Duodenal mucosa (tissue), 2 donors: Measurements from ENCODE around the gene CCDC186.

Source experiments
- H3K27ac ChIP-seq: one replicate; pipeline ENCODE4 v1.7.0; 2013; ENCODE audit warnings: low read depth, low read length
- H3K27me3 ChIP-seq, 2 donors: one replicate each; pipeline ENCODE4 v1.7.0; 2013; ENCODE audit warnings: low read length in 2 of 2, control low read depth in 1 of 2; ENCODE audit not compliant: insufficient read depth in 2 of 2, control insufficient read depth in 1 of 2
- H3K36me3 ChIP-seq, 2 donors: one replicate each; pipeline ENCODE4 v1.7.0; 2013; ENCODE audit warnings: low read length in 2 of 2, control low read depth in 1 of 2; ENCODE audit not compliant: insufficient read depth in 2 of 2, control insufficient read depth in 1 of 2
- H3K4me1 ChIP-seq, 2 donors: one replicate each; pipeline ENCODE4 v1.7.0; 2013; ENCODE audit warnings: low read length in 2 of 2, control low read depth in 1 of 2; ENCODE audit not compliant: insufficient read depth in 2 of 2, control insufficient read depth in 1 of 2
- H3K4me3 ChIP-seq, 2 donors: one replicate each; pipeline ENCODE4 v1.7.0; 2013; ENCODE audit warnings: low read length in 2 of 2, low read depth in 1 of 2
- H3K9ac ChIP-seq, 2 donors: one replicate each; pipeline ENCODE4 v1.7.0; 2013; ENCODE audit warnings: low read length in 2 of 2, low read depth in 1 of 2
- H3K9me3 ChIP-seq, 2 donors: one replicate each; pipeline ENCODE4 v1.7.0; 2013; ENCODE audit warnings: low read length in 2 of 2, control low read depth in 1 of 2; ENCODE audit not compliant: control insufficient read depth in 1 of 2

CCDC186 gene

DNA sequence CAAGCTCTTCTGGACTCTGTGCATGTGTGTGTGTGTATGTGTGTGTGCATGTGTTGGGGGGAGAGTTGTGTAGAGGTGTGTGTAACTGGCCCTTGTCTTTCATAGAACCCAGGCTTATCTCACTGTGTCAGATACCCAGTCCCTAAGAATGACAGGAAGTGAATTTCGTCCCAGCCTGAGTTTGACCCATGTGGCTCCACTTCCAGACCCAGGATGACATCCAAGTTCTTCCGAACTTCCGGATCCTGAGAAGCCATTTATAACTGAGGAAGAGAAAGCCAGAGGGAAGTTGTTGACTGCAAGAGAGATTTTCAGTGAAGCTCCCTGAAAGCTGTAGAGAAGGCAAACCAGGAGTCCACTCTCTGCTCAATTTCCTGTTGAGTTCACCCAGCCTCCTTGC is 77.1 kb downstream of the CCDC186 start:
- Histone ChIP-seq H3K4me3 (no peak overlapping the region), H3K9me3 (no peaks in the 10 kb centered on the region), H3K4me1 (peaks cover 17 to 23% of the 10 kb centered on the region in 2 donors), H3K27me3 (peaks cover 0 to 3% of the 10 kb centered on the region in 2 donors), H3K36me3 (no peaks in the 10 kb centered on the region), H3K27ac (no peak overlapping the region), H3K9ac (no peak overlapping the region)

DNA sequence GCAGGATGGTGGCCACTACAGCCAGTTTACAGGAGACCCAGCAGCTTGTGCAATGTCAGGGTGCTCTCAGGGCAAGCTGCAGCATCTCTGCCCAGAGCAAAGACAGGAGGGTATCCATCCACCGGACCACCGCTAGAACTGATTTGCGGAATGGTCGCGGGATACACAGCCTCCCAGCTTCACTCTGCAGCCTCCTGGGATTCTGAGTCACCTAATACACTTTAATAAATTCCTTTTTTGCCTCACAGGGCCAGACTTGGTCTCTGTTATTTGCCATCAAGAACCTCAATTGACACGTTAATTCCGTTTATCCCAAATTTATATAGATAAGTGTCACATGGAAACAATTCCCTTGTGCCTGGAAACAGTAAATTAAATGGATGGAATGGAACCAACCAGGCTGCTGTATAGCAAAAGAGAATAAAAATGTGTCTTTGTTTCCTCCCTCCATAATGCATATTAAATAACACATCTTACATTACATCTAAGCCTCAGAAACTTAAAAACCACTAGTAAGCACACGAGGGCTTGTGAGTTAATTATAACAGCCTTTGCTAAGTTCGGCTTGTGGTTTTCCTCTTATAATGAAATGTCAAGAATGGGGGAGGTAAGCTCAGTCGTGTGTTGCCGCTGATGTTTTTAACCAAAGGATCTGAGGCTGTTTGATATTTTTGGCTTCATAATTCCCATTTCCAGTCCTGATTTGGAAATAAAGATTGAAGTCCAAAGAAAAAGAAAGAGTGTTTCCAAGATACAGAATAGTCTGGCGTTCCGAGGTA is 78.3 kb downstream of the CCDC186 start:
- H3K27me3 ChIP-seq = no peaks in the 10 kb centered on the region
- no peak overlapping the region for H3K9ac ChIP-seq
- H3K36me3 ChIP-seq = no peaks in the 10 kb centered on the region
- no peak overlapping the region for H3K4me3 ChIP-seq
- H3K9me3 ChIP-seq = no peaks in the 10 kb centered on the region
- H3K27ac ChIP-seq = no peak overlapping the region
- peaks cover 10 to 14% of the 10 kb centered on the region in 2 donors for H3K4me1 ChIP-seq

DNA sequence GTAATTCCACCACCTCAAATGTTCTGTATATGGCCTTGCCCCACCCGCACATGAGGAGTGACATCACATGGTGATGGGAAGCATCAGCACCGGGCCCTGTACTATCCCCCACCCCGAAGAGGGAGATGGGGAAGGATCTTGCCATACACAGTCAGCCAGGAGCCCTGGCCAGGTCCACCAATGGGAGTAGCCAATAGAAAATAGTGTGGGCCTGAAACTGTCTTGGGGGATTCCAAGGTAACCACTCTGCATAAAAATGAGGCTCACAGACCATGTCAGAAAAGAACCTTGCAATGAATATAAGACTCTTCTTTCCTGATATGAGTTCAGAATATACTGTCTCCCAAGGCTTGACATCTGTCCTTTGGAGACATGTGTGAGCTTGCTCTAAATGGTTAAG is 79.2 kb downstream of the CCDC186 start:
- no peak overlapping the region for H3K27ac ChIP-seq
- no peak overlapping the region for H3K4me3 ChIP-seq
- no peaks in the 10 kb centered on the region for H3K36me3 ChIP-seq
- H3K9me3 ChIP-seq = no peaks in the 10 kb centered on the region
- H3K4me1 ChIP-seq = peaks cover under 1 to 8% of the 10 kb centered on the region in 2 donors
- no peaks in the 10 kb centered on the region for H3K27me3 ChIP-seq
- no peak overlapping the region for H3K9ac ChIP-seq

DNA sequence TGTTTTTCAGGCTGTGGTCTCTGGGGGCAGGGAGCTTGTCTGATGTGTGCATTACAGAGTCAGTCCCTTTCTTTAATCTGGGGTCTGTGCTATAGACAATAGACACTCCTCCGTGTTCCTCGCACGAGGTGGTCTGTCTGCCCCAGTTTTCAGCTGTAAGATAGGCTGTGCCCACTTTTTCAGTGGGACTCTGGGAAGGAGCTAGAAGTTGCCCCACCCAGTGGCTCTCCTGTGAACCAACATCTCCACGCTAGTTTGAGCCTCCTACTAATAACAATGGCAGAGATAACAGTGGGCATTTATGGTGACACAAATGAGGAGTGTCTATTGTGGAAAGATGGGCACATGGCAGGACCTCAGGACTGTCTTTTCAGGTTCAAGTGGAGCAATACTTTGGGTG is 86.3 kb downstream of the CCDC186 start:
- Histone ChIP-seq H3K9me3 (no peaks in the 10 kb centered on the region), H3K36me3 (no peaks in the 10 kb centered on the region), H3K27ac (no peak overlapping the region), H3K4me1 (peaks cover 0 to 7% of the 10 kb centered on the region in 2 donors), H3K9ac (no peak overlapping the region), H3K4me3 (no peak overlapping the region), H3K27me3 (no peaks in the 10 kb centered on the region)

DNA sequence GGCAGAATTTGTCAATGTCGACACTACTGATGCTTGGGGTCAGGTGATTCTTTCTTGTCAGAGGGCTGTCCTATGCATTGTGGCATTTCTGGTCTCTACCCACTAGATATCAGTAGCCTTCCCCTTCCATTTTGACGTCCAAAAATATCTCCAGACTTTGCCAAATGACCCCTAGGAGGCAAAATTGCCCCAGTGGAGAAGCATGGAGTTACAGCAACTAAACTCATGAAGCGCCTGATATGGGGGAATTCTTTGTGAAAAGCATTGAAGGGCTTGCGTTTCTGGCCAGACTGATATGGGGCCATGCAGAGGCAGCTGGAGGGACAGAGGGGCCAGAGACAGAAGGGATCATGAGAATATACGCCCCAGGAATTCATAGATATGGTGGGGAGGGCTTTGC is 86.7 kb downstream of the CCDC186 start:
- no peaks in the 10 kb centered on the region for H3K9me3 ChIP-seq
- H3K27me3 ChIP-seq = no peaks in the 10 kb centered on the region
- H3K27ac ChIP-seq = no peak overlapping the region
- H3K36me3 ChIP-seq = no peaks in the 10 kb centered on the region
- H3K4me3 ChIP-seq = no peak overlapping the region
- H3K9ac ChIP-seq = no peak overlapping the region
- H3K4me1 ChIP-seq = peaks cover 0 to 11% of the 10 kb centered on the region in 2 donors

DNA sequence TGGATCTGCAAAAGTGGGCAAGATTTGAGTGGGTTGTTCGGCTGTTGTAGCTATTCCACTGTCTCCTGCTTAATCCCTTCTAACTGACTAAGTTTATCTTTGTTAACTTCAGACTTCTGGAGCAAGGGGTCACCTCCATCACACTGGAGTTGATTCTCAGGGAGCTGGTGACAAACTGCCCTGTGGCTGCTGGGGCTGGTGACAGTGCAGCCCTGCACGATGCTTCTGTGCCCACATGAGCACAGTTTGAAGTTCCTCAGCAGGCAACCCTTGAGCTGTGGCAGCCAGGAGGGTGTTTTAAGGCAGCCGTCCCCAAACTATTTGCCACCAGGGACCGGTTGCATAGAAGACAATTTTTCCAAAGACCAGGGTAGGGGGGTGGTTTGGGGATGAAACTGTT is 89.8 kb downstream of the CCDC186 start:
- no peaks in the 10 kb centered on the region for H3K36me3 ChIP-seq
- H3K9me3 ChIP-seq = no peaks in the 10 kb centered on the region
- peaks cover 0 to 30% of the 10 kb centered on the region in 2 donors for H3K4me1 ChIP-seq
- no peak overlapping the region for H3K9ac ChIP-seq
- no peaks in the 10 kb centered on the region for H3K27me3 ChIP-seq
- no peak overlapping the region for H3K27ac ChIP-seq
- H3K4me3 ChIP-seq = no peak overlapping the region

DNA sequence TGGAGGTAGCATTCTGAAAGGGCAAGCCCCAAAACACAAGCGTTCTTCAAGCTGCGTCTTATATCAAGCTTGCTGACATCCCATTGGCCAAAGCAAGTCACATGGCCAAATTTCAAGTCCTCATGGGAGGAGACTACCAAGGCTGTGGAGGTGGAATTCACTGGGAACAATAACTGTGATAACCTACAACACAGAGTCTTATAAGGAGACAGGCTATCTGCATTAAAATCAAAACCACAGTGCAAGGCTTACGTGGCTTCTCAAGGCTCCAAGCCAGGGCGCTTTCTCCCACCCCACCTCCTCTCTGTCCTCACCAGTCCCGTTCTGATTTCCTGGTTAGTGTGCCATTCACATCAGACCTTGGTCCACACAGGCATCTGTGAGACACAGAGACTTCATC is 91.0 kb downstream of the CCDC186 start:
- Histone ChIP-seq H3K4me3 (peak overlapping the region; percentile 40 to 52), H3K27me3 (no peaks in the 10 kb centered on the region), H3K9me3 (no peaks in the 10 kb centered on the region), H3K9ac (no peak overlapping the region), H3K4me1 (peaks cover 0 to 31% of the 10 kb centered on the region in 2 donors), H3K27ac (no peak overlapping the region), H3K36me3 (no peaks in the 10 kb centered on the region)

DNA sequence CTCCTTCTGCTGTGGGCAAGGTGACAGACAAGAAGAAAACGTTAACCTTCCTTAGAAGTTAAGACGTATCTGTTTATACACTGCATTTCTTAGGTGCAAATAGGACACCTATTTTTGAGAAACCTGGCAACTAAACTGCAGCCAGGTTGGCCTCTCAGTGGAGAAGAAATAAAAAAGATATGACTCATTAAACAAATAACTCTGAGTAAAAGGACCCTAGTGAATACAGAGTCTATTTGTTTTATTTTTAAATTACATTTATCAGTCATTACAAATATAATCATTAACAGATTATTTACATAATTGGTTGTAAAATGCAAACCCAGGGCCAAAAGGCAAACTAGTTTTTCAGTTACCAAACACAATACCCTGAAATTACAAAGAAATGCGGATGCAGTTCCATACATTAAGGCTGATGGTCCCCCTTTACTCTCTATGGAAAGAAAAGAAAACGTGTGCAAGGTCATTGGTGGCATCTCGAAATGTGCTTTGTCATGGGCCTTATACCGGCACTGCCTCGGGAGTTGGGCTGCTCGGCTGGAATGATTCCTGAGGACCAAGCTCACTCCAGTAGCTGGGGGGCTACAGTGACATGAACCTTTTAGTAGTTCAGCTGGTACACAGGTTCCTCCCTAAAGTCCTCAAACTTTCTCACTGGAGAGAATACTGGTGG is 92.0 kb downstream of the CCDC186 start:
- H3K36me3 ChIP-seq = no peaks in the 10 kb centered on the region
- H3K27ac ChIP-seq = no peak overlapping the region
- peak overlapping the region in 1 of 2 donors; percentile 26 for H3K9ac ChIP-seq
- H3K4me3 ChIP-seq = peak overlapping the region; percentile 40 to 52
- H3K9me3 ChIP-seq = no peaks in the 10 kb centered on the region
- H3K27me3 ChIP-seq = no peaks in the 10 kb centered on the region
- peaks cover 0 to 31% of the 10 kb centered on the region in 2 donors for H3K4me1 ChIP-seq

DNA sequence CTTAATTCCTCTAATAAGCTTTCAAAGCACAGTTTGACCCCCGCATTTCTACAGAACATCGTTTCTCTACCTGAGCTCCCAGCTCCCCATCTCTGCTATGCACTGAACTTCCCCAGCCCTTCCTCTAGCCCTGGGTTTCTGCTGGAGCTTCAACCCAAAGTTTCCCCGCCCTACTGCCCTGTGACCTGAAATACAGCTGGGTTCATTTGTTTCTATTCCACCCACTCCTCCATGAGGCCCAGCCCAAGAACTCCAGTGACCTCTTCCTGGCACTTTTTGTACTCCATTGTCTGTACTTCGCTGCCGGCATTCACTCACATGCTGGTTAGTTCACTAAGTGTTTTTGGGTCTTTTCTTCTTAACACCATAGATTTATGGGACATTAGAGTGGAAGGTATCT is 94.6 kb downstream of the CCDC186 start:
- Histone ChIP-seq H3K9me3 (no peaks in the 10 kb centered on the region), H3K27ac (no peak overlapping the region), H3K27me3 (no peaks in the 10 kb centered on the region), H3K9ac (no peak overlapping the region), H3K36me3 (no peaks in the 10 kb centered on the region), H3K4me3 (no peak overlapping the region), H3K4me1 (peaks cover 0 to 31% of the 10 kb centered on the region in 2 donors)

DNA sequence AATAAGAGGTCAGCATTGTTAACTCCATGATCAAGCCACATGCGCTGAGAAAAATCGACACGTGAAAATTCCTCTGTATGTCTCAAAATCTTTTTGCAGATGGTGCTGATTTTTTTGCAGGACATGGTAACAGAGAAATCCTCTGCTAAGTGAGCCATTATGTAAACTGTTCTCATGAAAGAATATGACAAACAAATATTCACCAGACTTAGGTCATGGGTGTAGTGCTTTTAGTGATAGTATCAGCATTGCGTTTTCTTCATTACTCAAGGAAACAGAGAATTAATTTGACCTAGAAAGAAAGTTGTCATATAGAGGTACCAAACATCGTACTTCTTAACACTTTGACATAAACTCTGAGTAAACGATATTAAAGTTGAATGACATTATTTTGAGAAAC is 95.7 kb downstream of the CCDC186 start:
- H3K36me3 ChIP-seq = no peaks in the 10 kb centered on the region
- peaks cover 0 to 31% of the 10 kb centered on the region in 2 donors for H3K4me1 ChIP-seq
- H3K9ac ChIP-seq = no peak overlapping the region
- no peak overlapping the region for H3K27ac ChIP-seq
- H3K9me3 ChIP-seq = no peaks in the 10 kb centered on the region
- H3K4me3 ChIP-seq = no peak overlapping the region
- no peaks in the 10 kb centered on the region for H3K27me3 ChIP-seq
